H54 (cell line): Measurements from ENCODE around the gene RUNDC3A.

Experiments
- DNase-seq: peaks from one replicate; pipeline ENCODE4 v3.0.0; 2011; ENCODE audit warnings: low spot score, mixed read lengths; ENCODE audit not compliant: insufficient read length
- FAIRE-seq: peaks from 3 replicates; lab custom pipeline; 2011; peaks lifted over from hg19 to GRCh38; lab: Jason Lieb, UNC
- POLR2A ChIP-seq: IDR thresholded peaks from 2 replicates; pipeline ENCODE4 v1.6.1; 2011; ENCODE audit warnings: low read depth, mild to moderate bottlenecking, low read length

Gene RUNDC3A

DNA sequence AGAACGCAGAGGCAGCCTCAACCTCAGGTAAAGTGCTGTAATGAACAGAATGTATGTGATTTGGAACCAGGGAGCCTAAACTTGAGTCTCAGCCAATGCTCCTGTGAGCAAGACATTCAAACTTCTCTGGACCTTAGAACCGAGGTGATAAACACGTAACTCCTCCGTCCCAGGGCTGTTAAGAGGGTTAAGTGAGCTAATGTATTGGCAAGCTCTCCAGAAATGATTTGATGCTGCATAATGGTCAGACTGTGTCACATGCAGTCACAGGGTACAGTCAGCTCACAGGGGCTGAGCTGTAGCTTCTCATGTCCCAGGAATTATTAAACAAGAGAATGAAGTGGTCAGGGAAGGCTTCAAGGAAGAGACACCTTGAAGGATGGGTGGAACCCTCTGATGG, 30.4 kb upstream of the RUNDC3A start:
- FAIRE-seq (no peak), DNase-seq (no peak)
- no peak for TF ChIP-seq POLR2A

DNA sequence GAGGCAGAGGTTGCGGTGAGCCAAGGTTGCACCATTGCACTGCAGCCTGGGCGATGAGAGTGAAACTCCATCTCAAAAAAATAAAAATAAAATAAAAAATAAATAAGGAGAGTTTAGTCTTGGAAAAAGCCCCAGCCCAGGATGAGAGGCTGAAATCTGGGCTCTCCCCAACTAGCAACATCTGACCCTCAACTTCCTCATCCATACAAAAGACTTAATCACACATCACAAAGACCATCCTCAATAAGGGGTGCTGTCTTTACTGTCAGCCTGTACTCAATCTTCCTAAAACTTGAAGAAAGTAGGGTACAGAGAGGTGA, 29.1 kb upstream of the RUNDC3A start:
- DNase-seq, result no peak
- TF ChIP-seq POLR2A, result no peak
- no peak for FAIRE-seq

DNA sequence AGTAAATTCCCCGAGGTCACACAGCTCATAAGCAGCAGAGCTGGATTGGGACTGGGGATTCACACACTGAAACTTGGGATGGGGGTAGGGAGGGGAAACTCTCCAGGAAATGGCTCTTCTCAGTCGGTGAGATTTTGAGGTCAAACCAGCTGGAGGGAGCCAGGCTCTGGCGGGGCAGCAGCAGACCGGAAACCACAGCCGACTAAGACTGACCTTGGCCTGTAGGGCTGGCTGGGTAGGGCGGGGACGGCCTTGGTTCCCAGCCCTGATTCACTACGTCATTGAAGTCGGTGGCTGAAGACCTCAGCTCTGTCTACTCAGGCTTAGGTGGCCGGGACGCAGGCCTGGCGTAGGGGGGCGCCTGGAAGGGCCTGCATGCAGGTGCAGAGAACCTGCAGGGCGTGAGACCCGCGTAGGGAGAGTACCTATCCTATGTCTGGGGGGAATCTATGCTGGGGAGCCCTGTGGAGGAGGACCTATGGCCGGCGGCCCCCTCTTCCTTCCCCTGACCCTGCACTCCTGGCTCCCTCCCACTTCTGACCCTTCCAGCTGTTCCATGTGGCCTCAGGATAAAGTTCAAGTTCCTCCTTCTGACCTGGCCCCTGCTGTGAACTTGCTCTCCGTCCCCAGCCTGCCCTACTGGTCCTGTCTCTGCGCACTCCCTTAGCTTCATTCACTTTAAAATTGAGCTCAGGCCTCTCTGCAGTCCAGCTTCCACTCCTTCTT, 28.6 kb upstream of the RUNDC3A start:
- no peak; the same call in 1 of the 2 replicates for TF ChIP-seq POLR2A
- DNase-seq (peak; percentile 94), FAIRE-seq (peak; percentile 64)

DNA sequence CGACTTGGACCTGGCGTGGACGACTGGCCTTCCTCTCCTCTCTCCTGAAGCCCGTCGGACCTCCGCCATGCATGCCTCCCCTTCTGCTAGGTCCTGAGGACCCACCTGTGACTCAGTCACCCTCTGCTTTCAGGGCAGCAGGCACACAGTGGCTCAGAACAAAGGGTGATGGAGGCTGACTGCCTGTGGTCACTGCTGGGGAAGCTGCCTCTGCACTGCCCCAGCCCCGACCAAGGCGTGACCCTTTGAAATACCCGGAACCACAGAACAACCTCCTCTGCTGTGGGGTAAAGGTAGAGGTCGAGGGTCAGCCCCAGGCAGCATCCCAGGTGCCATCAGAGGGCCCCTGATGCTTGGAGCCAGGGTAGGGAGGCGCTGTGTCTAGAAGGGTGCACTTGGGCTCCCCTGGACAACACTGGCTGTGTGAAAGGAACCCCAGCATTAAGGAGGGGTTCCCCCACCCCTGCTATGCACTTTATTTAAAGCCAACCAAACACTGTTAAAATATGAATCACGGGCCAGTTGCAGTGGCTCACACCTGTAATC, 27.9 kb upstream of the RUNDC3A start:
- FAIRE-seq (no peak), DNase-seq (no peak)
- TF ChIP-seq POLR2A, result no peak

DNA sequence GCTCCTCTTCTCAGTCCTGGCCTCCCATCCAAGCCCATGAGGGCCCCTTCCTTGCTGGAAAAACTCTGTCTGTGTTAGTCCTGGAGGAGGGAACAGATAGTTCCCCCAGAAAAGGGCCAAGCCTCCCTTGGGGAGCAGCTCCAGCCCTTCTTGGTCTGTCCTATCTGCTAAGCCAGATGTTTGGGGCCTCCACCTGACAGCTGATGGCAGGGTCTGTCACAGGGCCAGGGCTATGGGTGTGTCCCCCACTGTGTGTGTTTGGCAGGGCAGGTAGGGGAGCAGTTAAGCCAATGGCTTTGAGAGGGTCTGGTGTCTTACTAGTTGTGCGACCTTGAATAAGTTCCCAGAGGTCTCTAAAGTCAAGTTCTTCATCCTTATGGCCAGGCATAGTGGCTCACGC, 26.8 kb upstream of the RUNDC3A start:
- TF ChIP-seq POLR2A, result no peak
- FAIRE-seq (no peak), DNase-seq (no peak)

DNA sequence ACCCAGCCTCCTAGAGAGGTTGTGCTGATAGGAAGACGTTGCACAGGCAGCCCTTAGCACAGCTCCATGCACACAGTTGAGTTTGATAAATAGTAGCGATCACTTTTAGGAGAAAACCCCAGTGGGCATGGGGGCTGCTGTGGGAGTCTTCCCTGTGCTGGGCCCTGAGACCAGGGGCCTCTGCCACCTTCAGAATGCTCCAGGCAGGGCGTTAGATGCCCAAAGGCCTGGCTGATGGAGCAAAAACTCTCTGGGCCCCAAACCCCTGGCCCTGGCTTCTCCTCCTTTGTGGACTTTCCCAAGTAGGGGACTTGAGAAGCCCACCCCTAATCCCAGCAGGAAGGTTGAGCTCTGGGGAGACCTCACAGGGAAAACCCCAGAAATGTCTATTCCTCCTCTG, 26.1 kb upstream of the RUNDC3A start:
- FAIRE-seq (no peak), DNase-seq (no peak)
- no peak for TF ChIP-seq POLR2A

DNA sequence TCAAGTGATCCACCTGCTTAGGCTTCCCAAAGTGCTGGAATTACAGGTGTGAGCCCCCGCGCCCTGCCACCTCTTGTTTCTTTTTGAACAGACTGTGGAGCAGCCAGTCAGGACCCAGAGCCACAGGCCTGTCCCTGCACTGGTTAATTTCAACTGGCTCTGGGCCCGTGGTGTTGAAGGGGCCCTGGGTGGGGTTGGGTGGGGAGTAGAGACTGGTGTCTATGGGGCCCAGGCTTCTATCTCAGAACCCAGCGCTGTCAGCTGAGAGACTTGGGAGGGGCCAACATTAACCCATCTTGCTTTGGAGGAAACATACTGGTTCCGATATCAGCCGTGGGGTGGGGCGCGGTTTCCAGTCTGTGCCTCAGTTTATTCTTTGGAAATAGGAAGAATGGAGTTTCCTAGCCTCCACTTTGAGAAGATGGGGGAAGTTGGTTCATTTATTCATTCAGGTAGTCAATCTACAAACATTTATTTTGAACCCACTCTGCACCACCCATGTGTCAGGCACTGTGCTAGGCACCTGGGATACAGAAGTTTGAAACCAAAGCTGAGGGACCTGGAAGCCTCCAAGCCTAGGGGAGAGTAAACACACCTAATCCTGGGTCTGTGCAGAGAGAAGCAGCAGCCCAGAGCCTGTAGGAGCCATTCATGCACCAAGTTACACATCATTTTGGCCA, 24.9 kb upstream of the RUNDC3A start:
- FAIRE-seq, result no peak
- TF ChIP-seq POLR2A, result no peak
- DNase-seq, result no peak

DNA sequence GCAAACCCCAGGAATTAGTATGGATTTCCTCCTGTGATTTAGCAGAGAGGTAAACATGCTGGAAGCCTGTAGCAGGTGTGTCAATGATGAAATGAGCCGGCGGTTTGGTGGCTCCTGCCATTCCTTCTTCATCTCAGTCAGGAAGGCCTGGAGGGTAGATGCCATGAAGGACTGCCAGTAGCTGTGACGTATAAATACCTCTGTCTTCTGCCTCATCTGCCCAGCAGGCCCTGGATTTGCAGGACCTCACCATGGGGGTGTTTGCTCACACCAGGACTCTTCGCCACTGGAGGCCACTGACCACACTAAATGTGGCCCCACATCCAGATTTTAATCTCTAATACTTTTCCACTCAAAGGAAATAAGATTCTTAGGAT, 24.4 kb upstream of the RUNDC3A start:
- DNase-seq (no peak), FAIRE-seq (no peak)
- no peak for TF ChIP-seq POLR2A

DNA sequence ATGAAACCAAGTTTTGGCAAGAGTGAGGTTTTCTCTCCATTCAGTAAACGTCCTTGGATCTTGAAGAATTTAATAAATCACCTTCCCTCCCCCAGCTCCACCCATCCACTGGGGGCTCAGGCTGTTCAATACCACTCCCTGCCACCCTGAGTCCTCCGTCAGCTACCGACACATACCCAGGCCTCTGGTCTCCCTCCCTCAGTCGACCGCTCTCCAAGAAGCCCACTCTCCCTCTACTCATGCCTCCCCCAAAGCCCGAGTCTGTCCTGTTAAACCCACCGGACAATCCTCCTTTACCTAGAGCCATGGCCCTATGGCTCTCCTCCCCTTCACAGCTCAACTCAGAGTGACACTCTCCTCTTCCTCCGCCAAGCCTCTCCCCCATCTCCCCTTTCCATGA, 20.8 kb upstream of the RUNDC3A start:
- TF ChIP-seq POLR2A, result no peak
- DNase-seq, result no peak
- no peak for FAIRE-seq

DNA sequence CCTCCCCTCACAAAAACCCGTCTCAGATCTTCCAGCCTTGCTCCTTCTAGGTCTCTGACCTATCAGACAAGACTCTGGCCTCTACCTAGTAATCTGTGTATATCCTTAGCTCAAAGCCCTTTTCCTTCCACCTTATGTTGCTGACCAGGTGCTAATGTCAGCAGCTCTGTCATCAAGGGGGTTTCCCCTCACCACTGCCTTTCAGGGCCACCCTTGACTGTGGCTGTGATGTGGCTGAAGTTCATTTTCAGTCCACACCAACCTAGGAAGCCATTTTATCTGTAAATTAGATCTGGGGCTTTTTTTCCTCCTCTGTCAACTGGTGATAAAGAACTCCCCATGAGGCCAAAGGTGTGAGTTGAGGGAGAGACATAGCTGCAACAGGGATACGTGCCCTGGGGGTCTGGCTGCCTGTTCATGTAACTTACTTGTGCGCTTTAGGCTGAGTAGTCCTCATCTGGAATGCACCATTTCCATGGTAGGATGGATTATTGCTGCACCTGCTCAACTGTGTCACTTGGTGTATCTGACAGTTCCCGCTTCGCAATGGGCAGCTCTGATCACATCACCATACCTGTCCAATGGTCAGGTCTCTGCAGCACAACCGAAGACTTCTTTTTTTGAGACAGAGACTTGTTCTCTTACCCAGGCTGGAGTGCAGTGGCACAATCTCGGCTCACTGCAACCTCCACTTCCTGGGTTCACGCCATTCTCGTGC, 14.7 kb upstream of the RUNDC3A start:
- no peak for DNase-seq
- FAIRE-seq, result no peak
- TF ChIP-seq POLR2A, result no peak

DNA sequence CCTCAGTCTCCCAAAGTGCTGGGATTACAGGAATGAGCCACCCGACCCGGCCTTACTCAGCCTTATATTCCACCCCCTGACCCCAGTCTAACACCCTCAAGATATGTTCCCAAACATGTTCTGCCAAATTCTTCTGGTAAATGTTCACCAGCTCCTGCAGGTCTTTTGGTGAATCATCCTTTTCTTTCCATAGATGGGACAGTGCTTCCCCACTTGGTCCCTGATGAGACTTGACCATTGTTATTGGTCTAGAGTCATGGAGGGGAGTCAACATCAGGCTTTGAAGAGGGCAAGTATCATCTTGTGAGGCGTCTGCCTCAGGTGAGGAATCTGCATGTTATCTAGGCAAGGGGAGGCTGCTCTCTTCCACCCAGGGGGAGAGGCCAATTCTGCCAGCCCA, 10.4 kb upstream of the RUNDC3A start:
- no peak for TF ChIP-seq POLR2A
- FAIRE-seq, result no peak
- no peak for DNase-seq

DNA sequence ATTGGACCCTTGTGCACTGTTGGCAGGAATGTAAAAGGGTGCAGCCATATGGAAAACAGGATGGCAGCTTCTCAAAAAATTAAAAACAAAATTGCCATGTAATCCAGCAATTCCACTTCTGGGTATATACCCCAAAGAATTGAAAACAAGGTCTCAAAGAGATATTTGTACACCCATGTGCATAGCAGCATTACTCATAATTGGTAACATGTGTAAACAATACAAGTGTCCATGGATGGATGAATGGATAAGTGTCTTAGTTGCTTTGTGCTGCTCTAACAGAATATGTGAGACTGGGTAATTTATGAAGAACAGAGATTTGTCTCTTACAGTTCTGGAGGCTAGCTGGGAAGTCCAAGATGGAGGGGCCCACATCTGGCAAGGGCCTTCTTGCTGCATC, 3.8 kb upstream of the RUNDC3A start:
- FAIRE-seq (no peak), DNase-seq (no peak)
- no peak for TF ChIP-seq POLR2A

DNA sequence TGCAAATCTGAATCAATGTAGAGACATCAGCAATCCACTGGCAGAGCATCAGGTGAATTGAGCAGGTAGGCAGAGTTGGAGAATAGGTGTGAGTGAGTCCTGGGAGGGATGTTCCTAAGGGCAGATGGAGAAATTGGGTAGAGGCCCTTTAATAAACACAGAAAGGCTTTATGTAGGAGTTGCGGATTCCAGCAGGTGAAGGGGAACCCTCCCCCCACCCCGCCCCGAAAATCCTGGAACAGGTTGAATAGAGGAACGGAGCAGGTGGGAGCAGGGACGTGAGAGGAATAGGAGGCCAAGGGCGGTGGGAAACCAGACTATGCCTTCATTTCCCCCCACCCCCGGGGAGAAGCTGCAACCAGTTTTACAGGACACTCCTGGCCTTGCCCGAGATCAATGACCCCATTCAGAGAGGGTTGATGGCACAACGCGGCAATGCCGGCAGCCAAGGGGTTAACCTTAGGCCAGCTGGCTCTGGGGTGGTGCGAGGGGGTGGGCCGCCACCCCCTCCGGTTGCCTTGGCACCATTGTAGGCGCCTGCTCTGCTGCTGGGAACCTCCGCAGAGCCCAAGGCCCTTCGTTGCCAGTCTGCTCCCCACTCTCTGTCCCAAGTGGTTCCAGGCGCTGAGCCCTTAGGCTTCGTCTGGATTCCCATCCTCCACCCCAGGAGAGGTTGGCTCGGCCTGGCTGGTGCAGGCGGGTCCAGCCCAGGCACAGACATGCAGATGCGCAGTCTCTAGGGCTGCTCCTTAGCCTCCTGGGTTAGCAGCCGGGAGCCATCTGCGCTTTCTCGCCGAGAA, 814 bp upstream of the RUNDC3A start:
- TF ChIP-seq POLR2A, result no peak
- DNase-seq, result no peak

DNA sequence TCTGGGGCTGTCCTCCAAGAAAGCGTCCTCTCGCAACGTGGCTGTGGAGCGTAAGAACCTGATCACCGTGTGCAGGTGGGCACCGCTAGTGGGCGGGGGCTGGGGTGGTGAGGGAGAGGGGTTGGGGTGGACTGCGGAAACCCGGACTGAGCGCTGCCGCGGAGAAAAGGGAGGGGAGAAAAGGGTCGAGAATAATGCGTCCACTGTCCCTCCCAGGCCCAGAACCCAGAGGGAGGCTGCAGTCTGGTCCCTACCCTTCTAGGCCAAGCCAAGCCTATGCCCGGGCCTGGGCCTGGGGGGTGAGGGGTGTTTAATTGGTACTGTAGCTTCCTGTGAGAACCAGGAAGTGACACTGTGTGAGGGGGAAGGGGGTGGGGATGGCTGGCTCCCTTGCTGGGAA, 464 bp downstream of the RUNDC3A start:
- no peak for DNase-seq
- FAIRE-seq, result no peak
- TF ChIP-seq POLR2A, result no peak

More for the DNA sequence above, 814 bp upstream of the RUNDC3A start:
- no peak for FAIRE-seq

DNA sequence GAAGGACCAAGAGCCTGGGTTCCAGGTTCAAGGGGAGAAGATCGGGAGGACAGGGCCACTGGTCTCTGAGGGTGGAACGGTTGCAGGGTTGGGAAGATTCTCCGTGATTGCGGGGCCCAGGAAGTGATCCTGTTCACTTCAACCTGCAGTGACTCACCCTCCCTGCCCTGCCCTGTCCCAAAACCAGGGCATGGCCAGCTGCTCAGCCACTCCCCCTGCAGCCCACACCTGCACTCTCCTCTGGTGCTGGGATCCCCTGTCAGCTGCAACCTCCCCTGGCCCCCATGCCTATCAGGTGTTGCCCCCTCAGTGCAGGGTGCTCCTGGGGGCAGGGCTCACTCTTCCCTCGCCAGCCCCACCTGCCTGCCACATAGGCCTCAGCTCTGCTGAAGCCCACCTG, 1.1 kb downstream of the RUNDC3A start:
- no peak for TF ChIP-seq POLR2A
- FAIRE-seq (no peak), DNase-seq (peak; percentile 34)
